ENCODE results near the gene ARHGEF7.
"Not testable (repeated sequence)": the region's sequence is repeated elsewhere in the genome, so short reads cannot be mapped to it uniquely, and the experiment has no call there.

Gene ARHGEF7, protein sequence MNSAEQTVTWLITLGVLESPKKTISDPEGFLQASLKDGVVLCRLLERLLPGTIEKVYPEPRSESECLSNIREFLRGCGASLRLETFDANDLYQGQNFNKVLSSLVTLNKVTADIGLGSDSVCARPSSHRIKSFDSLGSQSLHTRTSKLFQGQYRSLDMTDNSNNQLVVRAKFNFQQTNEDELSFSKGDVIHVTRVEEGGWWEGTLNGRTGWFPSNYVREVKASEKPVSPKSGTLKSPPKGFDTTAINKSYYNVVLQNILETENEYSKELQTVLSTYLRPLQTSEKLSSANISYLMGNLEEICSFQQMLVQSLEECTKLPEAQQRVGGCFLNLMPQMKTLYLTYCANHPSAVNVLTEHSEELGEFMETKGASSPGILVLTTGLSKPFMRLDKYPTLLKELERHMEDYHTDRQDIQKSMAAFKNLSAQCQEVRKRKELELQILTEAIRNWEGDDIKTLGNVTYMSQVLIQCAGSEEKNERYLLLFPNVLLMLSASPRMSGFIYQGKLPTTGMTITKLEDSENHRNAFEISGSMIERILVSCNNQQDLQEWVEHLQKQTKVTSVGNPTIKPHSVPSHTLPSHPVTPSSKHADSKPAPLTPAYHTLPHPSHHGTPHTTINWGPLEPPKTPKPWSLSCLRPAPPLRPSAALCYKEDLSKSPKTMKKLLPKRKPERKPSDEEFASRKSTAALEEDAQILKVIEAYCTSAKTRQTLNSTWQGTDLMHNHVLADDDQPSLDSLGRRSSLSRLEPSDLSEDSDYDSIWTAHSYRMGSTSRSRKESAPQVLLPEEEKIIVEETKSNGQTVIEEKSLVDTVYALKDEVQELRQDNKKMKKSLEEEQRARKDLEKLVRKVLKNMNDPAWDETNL

DNA sequence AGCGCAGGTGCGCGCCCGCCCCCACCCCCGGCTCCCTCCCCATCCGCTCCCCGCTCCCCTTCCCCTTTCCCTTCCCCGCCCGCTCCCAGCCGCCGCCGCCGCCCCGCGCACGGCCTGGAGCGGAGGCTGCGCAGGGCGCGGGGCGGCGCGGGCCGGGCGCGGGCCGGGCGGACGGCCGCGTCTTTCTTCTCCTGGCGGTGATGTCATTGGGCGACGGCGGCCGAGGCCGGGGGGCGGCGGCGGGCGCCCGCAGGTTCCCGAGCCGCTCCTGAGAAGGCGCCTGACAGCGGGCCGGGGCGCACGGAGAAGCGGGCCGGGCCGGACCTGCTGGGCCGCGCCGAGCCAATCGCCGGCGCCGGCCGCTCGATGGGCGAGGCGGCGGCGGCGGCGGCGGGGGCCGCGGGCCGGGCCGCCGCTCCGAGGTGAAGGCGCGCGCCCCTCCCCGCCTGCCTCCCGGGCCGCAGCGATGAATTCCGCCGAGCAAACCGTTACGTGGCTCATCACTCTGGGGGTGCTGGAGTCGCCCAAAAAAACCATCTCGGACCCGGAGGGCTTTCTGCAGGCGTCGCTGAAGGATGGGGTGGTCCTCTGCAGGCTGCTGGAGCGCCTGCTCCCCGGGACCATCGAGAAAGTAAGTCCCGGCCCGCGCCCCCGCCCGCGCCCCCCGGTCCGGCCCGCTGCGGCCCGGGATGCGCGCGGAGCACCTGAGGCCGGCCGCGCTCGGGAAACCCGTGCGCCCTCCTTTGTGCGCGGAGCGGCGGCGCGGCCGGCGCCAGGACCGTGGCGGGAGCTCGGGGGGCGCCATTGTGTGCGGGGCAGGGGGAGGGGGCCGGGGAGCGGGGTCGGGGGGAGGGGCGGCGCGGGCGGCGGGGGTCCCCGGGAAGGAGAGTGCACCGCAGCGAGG is at the start of gene ARHGEF7:
Gene ARHGEF7, plus strand, starts transcription at position 250 of the 904 bp plus-strand sequence. Its CDS starts 217 bp downstream, at position 467.
- DNase-seq: no peak

DNA sequence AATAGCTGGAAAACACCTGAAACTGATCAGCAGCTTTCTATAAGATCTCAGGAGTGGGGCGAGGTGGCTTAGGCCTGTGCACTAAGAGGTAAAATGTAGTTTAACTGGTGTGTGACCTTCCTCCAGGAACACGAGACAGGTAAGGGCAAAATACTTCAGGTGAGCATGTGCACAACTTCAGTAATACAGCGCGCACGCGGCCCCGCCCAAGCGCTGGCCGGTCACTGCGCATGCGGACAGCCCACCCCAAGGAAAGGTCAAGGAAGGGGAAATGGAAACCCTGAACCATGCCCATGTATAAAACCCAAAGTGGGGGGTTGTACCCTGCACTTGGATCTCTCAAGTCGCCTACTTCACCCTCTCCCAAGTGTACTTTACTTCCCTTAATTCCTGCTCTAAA is 49.4 kb upstream of the ARHGEF7 start:
- no peak for DNase-seq

DNA sequence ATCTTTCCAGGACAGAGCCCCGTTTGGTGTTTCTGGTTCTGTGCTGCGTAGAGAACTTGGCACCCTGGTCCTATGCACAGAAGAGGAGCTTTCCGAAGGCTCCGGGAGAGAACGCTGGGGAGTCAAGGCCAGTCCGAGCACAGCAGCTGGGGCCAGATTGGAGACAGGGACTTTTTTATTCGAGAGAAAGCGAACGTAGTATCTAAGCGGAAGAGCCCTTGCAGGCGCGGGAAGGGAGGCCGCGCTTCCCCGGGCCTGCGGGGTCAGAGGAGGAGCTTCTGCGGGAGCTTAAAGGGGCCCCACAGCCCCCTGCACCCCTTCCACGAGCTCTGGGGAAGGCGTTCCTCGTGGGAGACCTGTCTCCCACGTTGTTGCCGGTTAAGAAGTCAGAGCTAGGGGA is 48.6 kb upstream of the ARHGEF7 start:
- no peak for DNase-seq

DNA sequence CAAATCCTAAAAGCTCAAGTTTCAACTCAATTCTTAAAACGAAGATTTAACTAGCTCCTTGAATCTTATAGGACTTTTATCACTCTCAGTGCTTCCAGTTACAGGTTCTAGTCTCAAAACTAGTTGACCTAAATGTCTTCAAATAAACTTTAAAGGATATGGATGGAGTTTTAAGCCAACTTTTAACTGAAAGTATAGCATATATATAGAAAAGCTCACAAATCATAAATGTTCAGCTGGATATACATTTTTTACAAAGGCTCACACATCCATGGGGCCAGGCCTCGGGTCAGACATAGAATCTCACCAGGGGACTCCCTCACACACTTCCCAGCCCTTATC is 47.1 kb upstream of the ARHGEF7 start:
- DNase-seq: no peak

DNA sequence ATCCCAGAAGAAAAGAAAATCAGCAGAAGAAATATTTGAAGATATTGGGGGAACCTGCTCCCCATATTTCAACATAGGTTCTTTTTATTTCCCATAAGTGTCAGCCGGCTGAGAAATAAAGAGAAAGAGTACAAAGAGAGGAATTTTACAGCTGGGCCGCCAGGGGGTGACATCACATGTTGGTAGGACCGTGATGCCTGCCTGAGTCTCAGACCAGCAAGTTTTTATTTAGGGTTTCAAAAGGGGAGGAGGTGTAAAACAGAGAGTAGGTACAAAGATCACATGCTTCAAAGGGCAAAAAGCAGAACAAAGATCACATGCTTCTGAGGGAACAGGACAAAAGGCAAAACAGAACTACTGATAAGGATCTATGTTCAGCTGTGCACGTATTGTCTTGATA is 44.0 kb upstream of the ARHGEF7 start:
- DNase-seq: not testable (repeated sequence)

DNA sequence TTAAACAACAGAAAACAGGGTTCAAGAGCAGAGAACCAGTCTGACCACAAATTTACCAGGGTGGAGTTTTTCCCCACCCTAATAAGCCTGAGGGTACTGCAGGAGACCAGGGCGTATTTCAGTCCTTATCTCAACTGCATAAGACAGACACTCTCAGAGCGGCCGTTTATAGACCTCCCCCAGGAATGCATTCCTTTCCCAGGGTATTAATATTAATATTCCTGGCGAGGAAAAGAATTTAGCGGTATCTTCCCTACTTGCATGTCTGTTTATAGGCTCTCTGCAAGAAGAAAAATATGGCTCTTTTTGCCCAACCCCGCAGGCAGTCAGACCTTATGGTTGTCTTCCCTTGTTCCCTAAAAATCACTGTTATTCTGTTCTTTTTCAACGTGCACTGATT is 43.6 kb upstream of the ARHGEF7 start:
- DNase-seq: not testable (repeated sequence)

DNA sequence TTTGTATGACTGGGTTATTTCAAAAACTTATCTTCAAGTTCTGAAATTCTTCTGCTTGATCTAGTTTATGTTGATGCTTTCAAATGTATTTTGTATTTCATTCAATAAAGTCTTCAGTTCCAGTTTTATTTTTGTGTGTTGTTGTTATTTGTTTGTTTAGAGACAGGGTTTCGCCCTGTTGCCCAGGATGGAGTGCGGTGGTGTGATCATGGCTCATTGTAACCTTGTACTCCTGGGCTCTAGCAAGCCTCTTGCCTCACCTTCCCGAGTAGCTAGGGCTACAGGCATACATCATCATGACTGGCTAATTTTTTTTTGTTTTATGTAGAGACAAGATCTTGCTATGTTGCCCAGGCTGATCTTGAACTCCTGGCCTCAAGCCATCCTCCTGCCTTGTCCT is 40.3 kb upstream of the ARHGEF7 start:
- no peak for DNase-seq

DNA sequence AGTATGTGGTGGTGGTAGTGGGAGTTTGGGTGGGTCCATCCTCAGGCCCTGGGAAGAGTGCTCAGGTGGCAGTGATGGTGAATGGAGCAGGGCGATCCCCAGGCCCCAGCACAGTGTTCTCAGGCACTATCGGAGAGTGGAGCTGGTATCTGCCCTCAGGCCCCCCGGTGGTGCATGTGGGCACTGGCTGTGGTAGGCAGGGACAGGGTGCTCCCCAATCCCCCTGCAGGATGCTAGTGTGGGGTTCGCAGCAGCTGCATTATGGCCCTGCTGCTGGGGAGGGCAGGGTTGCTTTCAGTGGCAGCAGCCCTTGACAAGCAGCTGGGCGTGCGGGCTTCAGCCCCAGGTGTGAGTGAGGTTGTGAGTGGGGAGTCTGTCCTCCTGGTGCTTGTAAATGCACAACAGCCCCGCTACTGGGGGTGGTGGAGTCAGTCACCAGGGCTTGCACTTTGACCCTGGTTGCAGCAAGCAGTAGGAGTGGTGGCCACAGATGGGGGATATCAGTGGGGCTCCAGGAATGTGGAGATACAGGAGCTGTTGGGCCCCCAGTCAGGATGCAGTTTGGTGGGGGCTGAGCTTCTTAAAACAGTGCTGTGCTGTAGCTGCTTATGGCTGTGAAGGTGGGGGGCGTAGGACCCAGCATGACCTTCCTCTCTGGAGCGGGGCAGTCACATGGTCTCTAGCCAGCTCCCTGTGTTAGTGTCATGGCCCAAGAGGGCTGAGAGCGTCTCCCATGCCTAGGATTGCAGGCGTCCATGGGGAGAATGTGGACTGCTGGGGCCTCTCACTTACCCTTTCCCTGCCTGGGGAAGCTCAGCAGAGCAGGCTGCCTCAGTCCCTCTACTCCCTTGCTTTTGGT is 38.7 kb upstream of the ARHGEF7 start:
- peak; percentile 25 for DNase-seq

DNA sequence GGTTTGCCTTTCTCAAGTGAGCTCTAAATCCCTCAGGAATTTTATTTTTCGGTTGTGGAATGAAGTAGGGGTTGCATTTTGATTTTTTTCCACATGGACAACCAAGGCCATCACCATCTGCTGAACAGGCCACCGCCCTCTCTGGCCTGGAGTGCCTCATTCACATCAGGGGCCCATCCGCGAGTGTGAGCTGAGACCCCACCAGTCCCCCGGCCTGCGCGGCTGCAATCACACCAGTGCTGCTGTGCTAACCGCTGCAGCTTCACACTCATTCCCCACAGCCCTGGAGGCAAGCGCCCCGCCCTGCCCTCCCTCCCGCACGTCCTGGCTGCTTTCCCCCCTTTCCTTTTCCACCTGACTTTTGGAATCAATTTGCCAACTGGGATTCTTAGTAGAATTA is 35.7 kb upstream of the ARHGEF7 start:
- DNase-seq: no peak

DNA sequence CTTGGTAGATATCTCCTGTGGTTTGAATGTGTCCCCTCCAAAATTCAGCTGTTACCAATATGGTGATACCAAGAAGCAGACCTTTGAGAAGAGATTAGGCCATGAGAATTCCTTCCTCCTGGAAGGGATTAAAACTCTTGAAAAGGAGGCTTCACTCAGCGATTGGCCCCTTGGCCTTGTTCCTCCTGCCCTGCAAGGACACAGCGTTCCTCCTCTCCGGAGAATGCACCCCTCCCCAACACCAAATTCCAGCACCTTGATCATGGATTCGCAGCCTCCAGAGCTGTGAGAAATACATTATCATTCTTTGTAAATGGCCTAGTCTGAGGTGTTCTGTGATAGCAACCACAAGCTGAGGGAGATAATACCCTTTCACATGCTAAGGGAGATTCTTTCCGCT is 34.5 kb upstream of the ARHGEF7 start:
- DNase-seq: no peak

DNA sequence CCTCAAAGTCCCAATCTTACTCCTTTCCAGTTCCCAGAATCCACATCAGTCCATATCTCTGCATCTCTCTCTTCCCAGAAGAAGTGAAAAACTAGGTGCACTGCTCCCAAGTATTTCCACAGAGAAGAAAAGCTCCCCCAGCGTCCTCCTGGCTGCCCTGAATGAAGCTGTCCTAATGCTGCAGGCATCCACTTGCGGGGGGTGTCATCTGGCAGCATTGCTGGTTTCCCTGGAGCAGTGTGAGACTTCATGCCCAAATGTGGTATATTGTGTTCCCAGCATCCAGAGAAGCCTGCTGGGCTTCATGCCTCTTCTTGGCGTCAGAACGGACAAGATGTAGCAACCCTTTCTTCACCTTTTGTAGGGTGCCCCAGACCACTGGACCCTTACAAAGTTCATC is 32.9 kb upstream of the ARHGEF7 start:
- DNase-seq: no peak

DNA sequence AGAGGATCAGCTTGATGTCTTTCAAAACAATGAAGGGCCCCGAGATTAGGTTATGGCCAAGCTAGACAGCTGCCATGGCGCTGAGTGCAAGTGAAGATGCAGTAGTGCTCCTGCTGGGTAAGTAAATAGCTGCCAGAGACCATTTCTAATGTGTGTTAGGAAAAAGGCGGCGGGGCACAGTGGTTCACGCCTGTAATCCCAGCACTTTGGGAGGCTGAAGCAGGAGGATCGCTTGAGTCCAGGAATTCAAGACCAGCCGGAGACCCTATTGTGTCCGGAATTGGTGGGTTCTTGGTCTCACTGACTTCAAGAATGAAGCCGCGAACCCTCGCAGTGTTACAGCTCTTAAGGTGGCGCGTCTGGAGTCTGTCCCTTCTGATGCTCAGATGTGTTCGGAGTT is 32.3 kb upstream of the ARHGEF7 start:
- DNase-seq: not testable (repeated sequence)

DNA sequence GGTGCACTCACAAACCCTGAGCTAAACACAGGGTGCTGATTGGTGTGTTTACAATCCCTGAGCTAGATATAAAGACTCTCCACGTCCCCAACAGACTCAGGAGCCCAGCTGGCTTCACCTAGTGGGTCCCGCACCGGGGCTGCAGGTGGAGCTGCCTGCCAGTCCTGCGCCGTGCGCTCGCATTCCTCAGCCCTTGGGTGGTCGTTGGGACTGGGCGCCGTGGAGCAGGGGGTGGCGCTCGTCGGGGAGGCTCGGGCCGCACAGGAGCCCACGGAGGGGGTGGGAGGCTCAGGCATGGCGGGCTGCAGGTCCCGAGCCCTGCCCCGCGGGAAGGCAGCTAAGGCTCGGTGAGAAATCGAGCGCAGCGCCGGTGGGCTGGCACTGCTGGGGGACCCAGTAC is 31.4 kb upstream of the ARHGEF7 start:
- not testable (repeated sequence) for DNase-seq

DNA sequence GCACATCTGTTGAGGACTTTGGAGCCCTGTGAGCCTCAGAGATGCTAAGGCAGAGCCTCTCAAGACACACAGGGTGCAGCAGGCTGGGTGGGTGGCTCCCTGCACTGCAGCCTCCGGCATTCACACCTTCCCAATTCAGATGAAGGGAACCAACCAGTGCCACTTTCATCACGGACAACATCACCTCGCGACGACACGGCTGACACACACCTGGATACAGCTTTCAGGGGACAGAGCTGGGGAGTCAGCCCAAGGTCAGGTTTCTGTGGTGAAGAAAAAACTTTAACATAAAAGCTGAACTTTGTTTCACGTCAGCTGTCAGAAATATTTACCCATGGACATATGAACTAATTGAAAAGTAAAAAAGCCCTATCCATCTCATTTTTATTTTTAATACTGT is 24.9 kb upstream of the ARHGEF7 start:
- DNase-seq: no peak

DNA sequence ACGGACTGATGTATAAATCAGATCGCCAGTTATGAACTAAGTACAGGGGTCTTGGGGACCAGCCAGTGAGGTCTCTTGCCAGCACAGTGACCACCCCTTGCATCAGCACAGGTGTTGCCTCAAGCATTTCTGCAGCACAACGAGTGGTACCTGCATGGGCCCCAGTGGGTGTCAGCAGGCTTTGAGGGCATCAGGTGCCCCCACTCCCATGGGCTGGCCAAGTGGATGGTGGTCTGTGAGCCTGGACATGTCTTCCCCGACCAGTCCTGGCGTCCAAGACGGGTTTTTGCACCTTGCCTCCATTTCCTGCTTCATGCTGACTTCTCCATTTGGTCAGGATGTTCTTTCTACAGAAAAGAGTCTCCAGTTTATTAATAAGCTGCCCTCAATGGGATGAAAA is 22.4 kb upstream of the ARHGEF7 start:
- DNase-seq: no peak

DNA sequence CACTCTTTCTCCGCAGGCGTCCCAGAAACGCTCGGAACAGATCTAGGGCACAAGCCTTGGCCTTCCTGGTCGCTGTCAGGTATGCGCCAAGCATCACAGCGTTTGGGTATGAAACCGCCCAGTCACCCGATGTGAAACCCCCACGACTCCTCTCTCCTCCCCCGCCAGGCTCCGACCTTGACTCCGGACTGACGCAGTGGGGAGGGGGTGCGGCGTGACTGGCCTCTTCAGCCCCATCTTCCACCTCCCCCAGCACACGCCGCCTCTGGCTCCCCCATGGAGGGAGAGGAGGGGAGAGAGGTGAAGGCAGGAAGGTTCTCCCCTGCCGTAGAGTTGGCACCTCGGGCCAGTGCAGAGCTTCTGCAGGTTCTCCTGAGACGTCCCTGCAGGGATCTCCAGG is 22.0 kb upstream of the ARHGEF7 start:
- no peak for DNase-seq

DNA sequence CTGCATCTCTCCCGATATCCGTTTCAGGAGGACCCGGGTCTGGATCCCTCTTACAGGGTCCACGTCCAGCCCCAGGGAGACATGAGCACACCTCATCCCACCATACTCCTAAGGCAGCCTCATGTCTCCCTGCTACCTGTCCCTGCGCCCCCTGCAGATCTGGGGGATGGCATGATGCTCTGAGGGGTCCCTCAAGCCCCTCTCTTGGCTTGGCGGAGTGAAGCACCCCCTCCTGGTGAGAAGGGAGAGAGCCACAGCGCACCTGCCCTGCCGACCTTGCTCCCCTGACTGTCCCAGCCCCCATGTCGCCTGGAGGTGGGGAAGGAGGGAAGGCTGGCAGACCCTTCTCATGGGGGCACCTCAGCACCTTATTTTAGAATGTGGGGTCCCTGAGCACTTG is 21.5 kb upstream of the ARHGEF7 start:
- no peak for DNase-seq

DNA sequence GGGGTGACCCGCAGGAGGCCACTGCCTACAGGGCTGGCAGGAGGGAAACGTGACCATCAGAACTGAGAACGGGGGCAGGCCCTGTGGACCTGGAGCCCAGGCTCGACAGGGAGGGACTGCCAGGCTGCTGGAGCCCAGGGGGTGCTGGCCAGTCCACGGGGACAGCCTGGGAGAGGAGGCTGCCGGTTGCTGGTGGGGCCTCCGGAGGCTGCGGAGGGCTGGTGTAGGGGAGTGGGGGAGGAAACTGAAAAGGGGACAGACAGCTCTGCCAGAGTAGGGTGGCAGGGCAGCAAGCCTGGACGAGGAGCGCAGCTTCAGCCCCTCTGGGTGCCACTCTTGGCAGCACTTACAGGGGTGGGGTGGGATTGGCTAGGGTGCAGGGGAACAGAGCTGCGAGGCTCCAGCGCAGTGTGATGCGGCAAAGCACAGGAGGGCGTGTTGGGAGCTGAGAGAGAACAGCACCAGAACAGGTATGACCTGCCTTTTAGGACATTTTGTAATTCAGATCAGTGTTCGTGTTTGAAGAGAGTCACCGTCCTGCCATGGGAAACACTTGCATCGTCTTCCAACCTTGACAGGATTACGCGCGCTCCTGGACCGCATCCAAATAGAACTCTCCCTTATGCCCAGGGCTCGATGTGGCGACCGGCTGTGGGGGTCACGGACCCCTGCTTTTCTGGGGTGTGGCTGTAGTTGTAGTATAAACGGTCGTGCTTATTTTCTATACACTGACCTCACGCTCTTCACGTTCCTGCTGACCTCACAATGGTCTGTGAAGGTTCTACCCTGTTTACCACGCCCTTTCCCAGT is 19.9 kb upstream of the ARHGEF7 start:
- DNase-seq: no peak

DNA sequence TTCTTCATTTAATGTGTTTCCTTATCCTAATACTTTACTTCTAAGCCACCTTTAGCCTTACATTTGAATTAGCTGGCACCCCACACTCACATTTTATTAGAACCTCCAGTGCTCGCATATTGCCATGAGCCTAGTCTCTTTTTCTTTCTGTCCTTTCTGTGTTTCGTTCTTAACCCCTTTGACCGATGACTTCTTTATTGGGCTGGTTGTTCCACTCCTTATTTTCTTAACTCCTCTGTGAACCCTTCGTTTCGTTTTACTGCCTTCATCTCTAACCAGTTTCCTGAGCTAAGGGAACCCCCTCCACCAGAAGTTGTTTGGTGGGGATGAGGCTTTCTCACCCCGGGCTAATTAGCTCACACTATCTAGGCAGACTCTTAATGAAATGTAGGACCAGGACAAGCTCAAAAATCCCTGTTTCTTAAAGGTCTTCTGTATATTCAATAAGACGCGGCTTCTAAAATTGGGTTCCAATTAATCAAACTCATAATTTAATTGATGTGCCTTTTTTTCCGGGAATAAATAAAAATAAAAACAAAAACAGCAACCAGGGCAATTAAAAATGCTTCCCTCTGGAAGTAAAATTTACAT is 19.1 kb upstream of the ARHGEF7 start:
- DNase-seq: no peak

DNA sequence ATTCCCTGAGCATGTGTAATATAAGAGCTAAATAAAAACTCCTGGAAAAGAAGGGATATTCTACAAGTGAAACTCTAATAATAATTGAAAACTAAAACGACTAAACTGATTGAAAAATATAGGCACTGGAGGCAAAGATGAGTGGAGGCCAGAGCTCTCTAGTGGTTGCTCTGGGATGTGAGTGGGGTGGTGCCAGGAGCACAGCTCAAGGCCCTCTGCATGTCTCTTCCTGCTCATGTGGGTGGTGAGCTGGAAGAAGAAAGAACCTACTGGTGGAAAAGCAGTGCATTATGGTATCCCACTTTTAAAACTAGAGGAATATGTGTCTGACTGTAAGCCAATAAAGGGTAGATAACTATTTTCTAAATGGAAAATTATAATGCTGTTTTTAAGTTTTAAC is 15.8 kb upstream of the ARHGEF7 start:
- DNase-seq: no peak

DNA sequence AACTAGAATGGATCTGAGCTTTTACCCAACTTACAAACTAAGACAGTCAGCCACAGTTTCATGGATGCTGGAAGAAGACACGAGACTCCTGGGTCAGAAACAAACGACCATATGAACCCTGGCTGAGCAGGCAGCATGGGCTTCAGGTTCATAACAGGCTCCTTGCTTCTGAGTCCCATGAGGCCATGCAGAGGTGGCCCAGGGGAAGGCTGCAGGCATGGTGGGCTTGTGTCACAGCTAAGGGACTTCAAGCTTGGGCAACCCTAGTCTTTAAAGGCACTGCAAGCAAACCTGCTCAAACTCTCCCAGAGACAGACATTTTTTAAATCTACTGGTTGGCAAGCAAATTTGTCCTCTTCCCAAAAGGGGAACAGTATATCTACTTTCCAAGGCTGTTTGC is 5.1 kb upstream of the ARHGEF7 start:
- no peak for DNase-seq
